Myocyte (in vitro differentiated cells): ENCODE measurements around the gene ACYP2. TPM values are rescaled to one million over a fixed set of nuclear protein-coding genes. Genes with fewer than 3 reads are reported as not detected.

Experiments used
- total RNA-seq: library from RNA; depleted of rRNA; stranded (reverse); fragments of >200 nt; gene quantifications from 2 replicates; pipeline ENCODE4 v1.2.3, GENCODE V29; 2014

ACYP2 gene
- total RNA-seq, 1 donor from 2014 or later: 58.4 TPM

Other genes with a start within 250 kb of the ACYP2 start
- 43.1 and 51.5 TPM in 2 replicates for gene PSME4, start 144.6 kb upstream of the ACYP2 start, total RNA-seq
- not detected in 2 replicates for gene TSPYL6, start 140.6 kb downstream of the ACYP2 start, total RNA-seq